Measurements from ENCODE around the gene FBXO48. TPM values are rescaled to one million over a fixed set of nuclear protein-coding genes. Genes with fewer than 3 reads are reported as not detected.
"Not testable (repeated sequence)": the region's sequence is repeated elsewhere in the genome, so short reads cannot be mapped to it uniquely, and the experiment has no call there.

The FBXO48 gene
- total and polyA plus RNA-seq, 12 donors = 0.42 to 2.8 (median 1.1) TPM

DNA sequence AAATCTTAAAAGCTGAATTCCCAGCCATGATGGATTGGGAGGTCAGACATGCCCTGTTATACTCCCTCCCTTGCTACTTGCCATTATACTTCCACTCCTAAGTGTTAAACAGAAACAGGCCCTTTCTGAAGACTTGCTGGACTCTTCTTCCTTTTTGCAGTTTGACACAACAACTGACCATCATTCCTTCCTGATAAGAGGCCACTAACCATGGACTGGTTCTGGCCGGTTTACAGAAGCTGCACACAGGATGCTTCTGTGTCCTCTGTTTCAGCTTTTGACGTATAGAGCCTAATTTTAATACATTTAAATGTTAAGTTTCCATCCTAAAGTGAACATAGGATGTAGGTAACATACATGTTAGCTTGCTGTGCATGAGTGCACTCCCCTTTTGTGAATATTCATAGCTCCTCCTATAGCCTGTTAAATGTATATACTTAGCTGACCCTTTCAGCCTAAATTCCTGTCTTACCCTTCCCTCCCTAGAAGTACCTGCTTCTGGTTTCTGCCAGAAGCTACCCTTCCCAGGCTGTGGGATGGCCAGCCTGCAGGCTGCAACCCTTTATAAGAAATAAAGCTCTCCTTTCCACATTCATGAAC is 13.2 kb downstream of the FBXO48 start:
- Histone ChIP-seq H3K36me3 (replicated peaks in 1 of 2) (no peaks in the 10 kb centered on the region), H3K4me1 (replicated peaks in 1 of 2) (no peaks in the 10 kb centered on the region), H3K9me3 (replicated peaks in 1 of 3) (no peaks in the 10 kb centered on the region), H3K4me3 (no peak overlapping the region), H3K27ac (no peak overlapping the region), H3K27me3 (no peaks in the 10 kb centered on the region)
- no peak for DNase-seq
- intact Hi-C loops (cut with DNase I) = no loop called here
- WGBS, 4 donors = 69 to 93% (median 73%) methylated on average over 2 of the region's 2 CpGs
- TF ChIP-seq, protein P1, sequence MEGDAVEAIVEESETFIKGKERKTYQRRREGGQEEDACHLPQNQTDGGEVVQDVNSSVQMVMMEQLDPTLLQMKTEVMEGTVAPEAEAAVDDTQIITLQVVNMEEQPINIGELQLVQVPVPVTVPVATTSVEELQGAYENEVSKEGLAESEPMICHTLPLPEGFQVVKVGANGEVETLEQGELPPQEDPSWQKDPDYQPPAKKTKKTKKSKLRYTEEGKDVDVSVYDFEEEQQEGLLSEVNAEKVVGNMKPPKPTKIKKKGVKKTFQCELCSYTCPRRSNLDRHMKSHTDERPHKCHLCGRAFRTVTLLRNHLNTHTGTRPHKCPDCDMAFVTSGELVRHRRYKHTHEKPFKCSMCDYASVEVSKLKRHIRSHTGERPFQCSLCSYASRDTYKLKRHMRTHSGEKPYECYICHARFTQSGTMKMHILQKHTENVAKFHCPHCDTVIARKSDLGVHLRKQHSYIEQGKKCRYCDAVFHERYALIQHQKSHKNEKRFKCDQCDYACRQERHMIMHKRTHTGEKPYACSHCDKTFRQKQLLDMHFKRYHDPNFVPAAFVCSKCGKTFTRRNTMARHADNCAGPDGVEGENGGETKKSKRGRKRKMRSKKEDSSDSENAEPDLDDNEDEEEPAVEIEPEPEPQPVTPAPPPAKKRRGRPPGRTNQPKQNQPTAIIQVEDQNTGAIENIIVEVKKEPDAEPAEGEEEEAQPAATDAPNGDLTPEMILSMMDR (IDR thresholded peaks at IDR 0.05) = no peak
- TF ChIP-seq POLR2A (IDR thresholded peaks at IDR 0.05) = no peak

DNA sequence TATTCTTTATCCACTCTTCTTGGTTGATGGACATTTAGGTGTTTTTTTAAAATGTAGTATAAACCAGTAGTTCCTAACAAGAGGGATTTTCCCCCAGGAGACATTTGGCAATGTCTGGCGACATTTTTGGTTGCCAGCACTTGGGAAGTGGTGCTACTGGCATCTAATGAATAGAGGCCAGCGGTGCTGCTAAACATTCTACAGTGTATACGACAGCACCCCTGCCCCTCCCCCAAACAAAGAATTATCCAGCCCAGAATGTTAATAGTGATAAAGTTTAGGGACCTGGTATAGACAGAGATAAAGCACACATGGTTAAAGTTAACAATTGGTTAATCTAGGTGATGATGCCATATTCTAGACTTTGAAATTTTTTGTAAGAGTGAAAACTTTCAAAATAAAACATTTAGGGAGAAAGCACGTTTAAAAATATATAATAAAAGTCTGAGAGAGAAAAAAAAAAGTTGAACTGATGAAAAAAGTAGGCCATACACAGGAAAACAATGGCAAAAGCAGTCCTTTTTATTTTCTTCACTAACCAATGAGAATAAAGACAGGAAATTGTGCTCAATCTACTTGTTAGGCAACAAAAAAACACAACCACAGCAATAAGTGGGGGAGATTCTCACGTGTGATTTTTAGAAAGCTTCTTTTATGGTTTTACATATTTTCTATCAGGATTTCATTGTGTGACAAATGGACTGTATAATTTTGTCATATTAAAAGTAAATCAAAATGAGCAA is 14.8 kb downstream of the FBXO48 start:
- Histone ChIP-seq H3K27me3 (no peaks in the 10 kb centered on the region), H3K4me1 (replicated peaks in 1 of 2) (no peaks in the 10 kb centered on the region), H3K36me3 (replicated peaks in 1 of 2) (no peaks in the 10 kb centered on the region), H3K9me3 (replicated peaks in 1 of 3) (no peaks in the 10 kb centered on the region), H3K27ac (no peak overlapping the region), H3K4me3 (no peak overlapping the region)
- intact Hi-C loops (cut with DNase I) = no loop called here
- 70 to 75% (median 72%) methylated on average over 5 of the region's 5 CpGs for WGBS, 4 donors
- DNase-seq = peak in 4 of 7 donors; percentile 29 to 81 (median 62)
- no peak for TF ChIP-seq POLR2A (IDR thresholded peaks at IDR 0.05)
- TF ChIP-seq, protein P1 (IDR thresholded peaks at IDR 0.05) = no peak

DNA sequence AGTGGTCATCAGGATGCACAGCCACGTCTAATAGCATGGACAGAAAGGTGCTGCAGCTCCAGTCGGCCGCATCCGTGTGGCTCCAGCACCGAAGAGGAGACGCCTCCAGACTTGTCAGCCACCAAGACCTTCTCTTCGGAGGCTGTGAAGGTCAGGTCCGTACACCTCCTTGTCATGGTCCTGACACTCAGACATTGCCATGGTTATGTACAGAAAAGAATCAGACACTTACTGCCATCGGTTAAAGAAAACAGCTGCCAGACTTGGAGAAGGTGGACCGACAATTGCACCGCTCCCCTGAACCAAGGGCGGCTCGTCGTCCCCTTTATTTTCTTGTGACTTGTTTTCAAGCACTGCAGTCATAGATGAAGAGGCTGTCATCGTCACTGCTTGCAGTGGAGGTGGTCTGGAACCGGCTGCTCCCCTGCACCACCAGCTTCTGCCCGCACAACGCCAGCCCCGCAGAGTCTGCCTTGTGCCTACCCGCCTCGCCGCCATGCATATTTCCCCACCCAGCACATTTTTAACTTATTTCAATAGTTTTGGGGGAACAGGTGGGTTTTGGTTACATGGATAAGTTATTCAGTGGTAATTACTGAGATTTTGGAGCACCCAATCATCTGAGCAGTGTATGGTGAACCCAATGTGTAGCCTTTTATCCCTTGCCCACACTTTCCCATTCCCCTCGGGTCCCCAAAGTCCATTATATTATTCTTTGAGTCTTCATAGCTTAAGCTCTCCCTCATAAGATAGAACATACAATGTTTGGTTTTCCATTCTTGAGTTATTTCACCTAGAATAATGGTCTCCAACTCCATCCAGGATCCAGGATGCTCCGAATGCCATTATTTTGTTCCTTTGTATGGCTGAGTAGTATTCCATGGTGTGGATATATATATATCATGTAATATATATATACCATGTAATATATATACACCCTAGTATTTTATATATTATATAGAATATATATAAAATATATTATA is 18.1 kb downstream of the FBXO48 start:
- Histone ChIP-seq H3K27ac (no peak overlapping the region), H3K27me3 (no peaks in the 10 kb centered on the region), H3K4me1 (replicated peaks in 1 of 2) (no peaks in the 10 kb centered on the region), H3K4me3 (no peak overlapping the region), H3K9me3 (replicated peaks in 1 of 3) (no peaks in the 10 kb centered on the region), H3K36me3 (replicated peaks in 1 of 2) (no peaks in the 10 kb centered on the region)
- peak in 3 of 7 donors; percentile 39 to 72 (median 71) for DNase-seq
- intact Hi-C loops (cut with DNase I) = no loop called here
- WGBS, 4 donors = 92 to 95% (median 93%) methylated on average over 22 to 24 of the region's 24 CpGs
- TF ChIP-seq, protein P1 (IDR thresholded peaks at IDR 0.05) = no peak
- TF ChIP-seq POLR2A (IDR thresholded peaks at IDR 0.05) = no peak

DNA sequence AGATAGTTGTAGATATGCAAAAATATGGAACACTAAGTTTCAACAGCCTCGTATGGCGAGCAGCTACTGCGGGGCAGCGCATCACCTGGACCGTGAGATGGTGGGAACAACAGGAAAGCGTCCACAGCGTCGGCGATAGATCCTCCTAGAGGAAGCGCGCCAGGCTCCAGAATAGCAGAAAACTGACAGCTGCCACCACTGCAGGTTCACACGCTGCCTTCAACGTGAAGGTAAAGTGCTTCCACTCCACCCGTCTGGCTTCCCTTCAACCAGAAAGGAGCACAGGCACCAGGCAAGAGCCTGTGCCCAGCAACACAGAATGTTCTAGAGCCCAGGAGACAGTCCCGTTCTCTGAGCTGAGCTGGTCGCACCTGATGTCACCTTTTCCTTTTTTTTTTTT is 20.0 kb downstream of the FBXO48 start:
- H3K4me1 ChIP-seq (replicated peaks in 1 of 2) = no peaks in the 10 kb centered on the region
- intact Hi-C loops (cut with DNase I) = no loop called here
- no peak for TF ChIP-seq POLR2A (IDR thresholded peaks at IDR 0.05)
- TF ChIP-seq, protein P1 (IDR thresholded peaks at IDR 0.05) = no peak
- no peak overlapping the region for H3K4me3 ChIP-seq
- no peaks in the 10 kb centered on the region for H3K36me3 ChIP-seq (replicated peaks in 1 of 2)
- DNase-seq = no peak
- H3K27me3 ChIP-seq = no peaks in the 10 kb centered on the region
- H3K9me3 ChIP-seq (replicated peaks in 1 of 3) = no peaks in the 10 kb centered on the region
- H3K27ac ChIP-seq = no peak overlapping the region
- WGBS, 4 donors = 84 to 93% (median 91%) methylated on average over 16 of the region's 16 CpGs

DNA sequence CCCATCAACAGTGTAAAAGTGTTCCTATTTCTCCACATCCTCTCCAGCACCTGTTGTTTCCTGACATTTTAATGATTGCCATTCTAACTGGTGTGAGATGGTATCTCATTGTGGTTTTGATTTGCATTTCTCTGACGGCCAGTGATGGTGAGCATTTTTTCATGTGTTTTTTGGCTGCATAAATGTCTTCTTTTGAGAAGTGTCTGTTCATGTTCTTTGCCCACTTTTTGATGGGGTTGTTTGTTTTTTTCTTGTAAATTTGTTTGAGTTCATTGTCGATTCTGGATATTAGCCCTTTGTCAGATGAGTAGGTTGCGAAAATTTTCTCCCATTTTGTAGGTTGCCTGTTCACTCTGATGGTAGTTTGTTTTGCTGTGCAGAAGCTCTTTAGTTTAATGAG is 20.7 kb downstream of the FBXO48 start:
- WGBS, 4 donors = 43 to 87% (median 79%) methylated on average over 1 to 3 of the region's 3 CpGs
- H3K27ac ChIP-seq; H3K4me1 ChIP-seq (replicated peaks in 1 of 2); H3K36me3 ChIP-seq (replicated peaks in 1 of 2); H3K27me3 ChIP-seq; H3K9me3 ChIP-seq (replicated peaks in 1 of 3); H3K4me3 ChIP-seq; DNase-seq; intact Hi-C loops (cut with DNase I): not testable (repeated sequence)

Data from adrenal gland (tissue), 12 donors.